Measurements from ENCODE around the gene SGSM2.

- TF ChIP-seq, protein P1, sequence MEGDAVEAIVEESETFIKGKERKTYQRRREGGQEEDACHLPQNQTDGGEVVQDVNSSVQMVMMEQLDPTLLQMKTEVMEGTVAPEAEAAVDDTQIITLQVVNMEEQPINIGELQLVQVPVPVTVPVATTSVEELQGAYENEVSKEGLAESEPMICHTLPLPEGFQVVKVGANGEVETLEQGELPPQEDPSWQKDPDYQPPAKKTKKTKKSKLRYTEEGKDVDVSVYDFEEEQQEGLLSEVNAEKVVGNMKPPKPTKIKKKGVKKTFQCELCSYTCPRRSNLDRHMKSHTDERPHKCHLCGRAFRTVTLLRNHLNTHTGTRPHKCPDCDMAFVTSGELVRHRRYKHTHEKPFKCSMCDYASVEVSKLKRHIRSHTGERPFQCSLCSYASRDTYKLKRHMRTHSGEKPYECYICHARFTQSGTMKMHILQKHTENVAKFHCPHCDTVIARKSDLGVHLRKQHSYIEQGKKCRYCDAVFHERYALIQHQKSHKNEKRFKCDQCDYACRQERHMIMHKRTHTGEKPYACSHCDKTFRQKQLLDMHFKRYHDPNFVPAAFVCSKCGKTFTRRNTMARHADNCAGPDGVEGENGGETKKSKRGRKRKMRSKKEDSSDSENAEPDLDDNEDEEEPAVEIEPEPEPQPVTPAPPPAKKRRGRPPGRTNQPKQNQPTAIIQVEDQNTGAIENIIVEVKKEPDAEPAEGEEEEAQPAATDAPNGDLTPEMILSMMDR (IDR thresholded peaks at IDR 0.05): no peak
- no peak for TF ChIP-seq POLR2A (IDR thresholded peaks at IDR 0.05)
These were observed 65.2 kb downstream of the SGSM2 start for GRCh38 chr17:2402544-2402943.
